ENCODE results near the gene LRG1. TPM values are rescaled to one million over a fixed set of nuclear protein-coding genes. Genes with fewer than 3 reads are reported as not detected.

Gene LRG1
- total RNA-seq, 4 donors from 2014 or later, result 2.1 to 8.5 TPM; not detected in 2

DNA sequence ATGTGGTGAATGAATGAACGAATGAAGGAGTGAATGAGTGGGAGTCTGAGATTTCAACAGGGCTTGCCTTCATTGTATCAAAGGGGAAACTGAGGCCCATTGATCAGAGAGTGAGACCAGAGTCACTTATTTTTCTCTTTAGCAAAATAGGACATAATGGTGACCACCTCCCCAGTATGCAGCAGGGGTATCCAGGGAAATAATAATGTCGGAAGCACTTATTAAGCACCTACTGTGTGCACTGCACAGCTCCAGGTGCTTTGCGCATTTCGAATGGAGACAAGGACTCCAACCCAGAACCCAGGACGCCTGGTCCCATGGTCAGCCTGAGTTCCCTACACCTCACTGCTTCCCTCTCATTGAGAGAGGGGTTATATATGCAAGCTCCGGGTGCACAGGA is 46.4 kb upstream of the LRG1 start:
- H3K27ac ChIP-seq, result no peak overlapping the region
- peaks cover 75% of the 10 kb centered on the region for H3K27me3 ChIP-seq
- H3K36me3 ChIP-seq, result no peaks in the 10 kb centered on the region
- no peak overlapping the region for H3K4me3 ChIP-seq
- peaks cover 0 to 26% (median 10%) of the 10 kb centered on the region in 3 donors for H3K4me1 ChIP-seq
- WGBS, 2 donors (ENCODE audit: low coverage in 1 of 2), result 73 to 80% methylated on average over 1 to 5 of the region's 6 CpGs
- H3K9me3 ChIP-seq, result no peaks in the 10 kb centered on the region
- no peak for ATAC-seq
- TF ChIP-seq EP300 (IDR thresholded peaks at IDR 0.05) (no peak), POLR2AphosphoS5 (IDR thresholded peaks at IDR 0.05) (no peak), POLR2A (IDR thresholded peaks at IDR 0.05) (no peak), CTCF (IDR thresholded peaks at IDR 0.05) (no peak)

GRCh38 chr19:4585556-4585955 is 45.7 kb upstream of the LRG1 start:
- H3K4me3 ChIP-seq, result no peak overlapping the region
- TF ChIP-seq CTCF (IDR thresholded peaks at IDR 0.05) (no peak), POLR2AphosphoS5 (IDR thresholded peaks at IDR 0.05) (no peak), POLR2A (IDR thresholded peaks at IDR 0.05) (no peak), EP300 (IDR thresholded peaks at IDR 0.05) (no peak)
- no peak overlapping the region for H3K27ac ChIP-seq
- H3K27me3 ChIP-seq, result peaks cover 75% of the 10 kb centered on the region
- no peaks in the 10 kb centered on the region for H3K36me3 ChIP-seq
- H3K4me1 ChIP-seq, result peaks cover 0 to 33% (median 13%) of the 10 kb centered on the region in 3 donors
- WGBS, 2 donors (ENCODE audit: low coverage in 1 of 2), result no CpG with 5 or more reads among the region's 1 CpG
- no peaks in the 10 kb centered on the region for H3K9me3 ChIP-seq
- ATAC-seq, result no peak

GRCh38 chr19:4584670-4585460 is 45.0 kb upstream of the LRG1 start:
- no peak for ATAC-seq
- Histone ChIP-seq H3K4me3 (peak overlapping the region in 1 of 2 donors; percentile 47), H3K27me3 (peaks cover 75% of the 10 kb centered on the region)

DNA sequence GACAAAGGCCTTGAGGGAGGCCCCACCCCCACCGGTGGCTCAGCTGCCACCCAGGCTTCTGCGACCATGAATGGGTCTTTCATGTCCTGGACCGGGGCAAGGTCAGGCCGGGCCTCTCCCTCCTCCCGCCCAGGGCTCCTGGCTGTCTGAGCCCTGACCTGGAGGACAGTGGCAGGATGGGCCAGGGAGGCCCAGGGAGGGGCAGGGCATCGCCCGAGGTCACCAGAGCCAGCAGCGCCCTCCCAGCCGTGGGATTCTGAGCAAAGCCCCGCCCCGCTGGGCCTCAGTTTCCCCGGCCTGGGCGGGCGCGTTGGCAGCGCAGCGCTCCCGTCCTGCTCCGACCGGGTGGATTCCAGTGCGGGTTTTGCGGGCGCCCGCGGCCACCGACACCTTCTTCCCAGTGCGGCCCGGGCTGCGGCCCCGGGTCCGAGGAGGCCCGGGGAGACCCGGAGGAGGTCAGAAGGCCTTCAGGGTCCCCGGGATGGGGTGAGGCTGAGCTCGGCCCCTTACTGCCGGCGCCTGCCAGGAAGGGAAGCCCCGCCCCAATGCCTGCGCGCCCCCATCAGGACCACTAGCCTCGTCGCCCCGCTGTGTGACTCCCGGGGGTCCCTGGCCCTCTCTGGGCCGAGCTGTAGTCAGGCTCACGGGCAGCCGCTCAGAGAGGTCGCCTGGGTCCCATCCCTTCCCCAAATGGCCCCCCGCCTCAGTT is 44.3 kb upstream of the LRG1 start:
- no peaks in the 10 kb centered on the region for H3K9me3 ChIP-seq
- peaks cover 77% of the 10 kb centered on the region for H3K27me3 ChIP-seq
- WGBS, 2 donors (ENCODE audit: low coverage in 1 of 2), result 0% methylated on average over 4 of the region's 49 CpGs; no CpG with 5 or more reads in 1 of the 2 donors
- H3K27ac ChIP-seq, result no peak overlapping the region
- TF ChIP-seq EP300 (IDR thresholded peaks at IDR 0.05) (no peak), CTCF (IDR thresholded peaks at IDR 0.05) (no peak), POLR2A (IDR thresholded peaks at IDR 0.05) (no peak), POLR2AphosphoS5 (IDR thresholded peaks at IDR 0.05) (no peak)
- H3K4me1 ChIP-seq, result peaks cover 0 to 37% (median 13%) of the 10 kb centered on the region in 3 donors
- no peaks in the 10 kb centered on the region for H3K36me3 ChIP-seq
- ATAC-seq, result no peak
- peak overlapping the region in 1 of 2 donors; percentile 47 for H3K4me3 ChIP-seq

More at GRCh38 chr19:4584670-4585460, 45.0 kb upstream of the LRG1 start:
- TF ChIP-seq POLR2AphosphoS5 (IDR thresholded peaks at IDR 0.05) (no peak), EP300 (IDR thresholded peaks at IDR 0.05) (no peak), CTCF (IDR thresholded peaks at IDR 0.05) (no peak), POLR2A (IDR thresholded peaks at IDR 0.05) (no peak)
- Histone ChIP-seq H3K4me1 (peaks cover 0 to 37% (median 13%) of the 10 kb centered on the region in 3 donors), H3K36me3 (no peaks in the 10 kb centered on the region), H3K9me3 (no peaks in the 10 kb centered on the region), H3K27ac (no peak overlapping the region)
- 32 to 42% methylated on average over 3 to 5 of the region's 45 CpGs for WGBS, 2 donors (ENCODE audit: low coverage in 1 of 2)

Measured in gastroesophageal sphincter (tissue), 4 donors.